ENCODE measurements around the gene EVI2A.

Gene EVI2A

DNA sequence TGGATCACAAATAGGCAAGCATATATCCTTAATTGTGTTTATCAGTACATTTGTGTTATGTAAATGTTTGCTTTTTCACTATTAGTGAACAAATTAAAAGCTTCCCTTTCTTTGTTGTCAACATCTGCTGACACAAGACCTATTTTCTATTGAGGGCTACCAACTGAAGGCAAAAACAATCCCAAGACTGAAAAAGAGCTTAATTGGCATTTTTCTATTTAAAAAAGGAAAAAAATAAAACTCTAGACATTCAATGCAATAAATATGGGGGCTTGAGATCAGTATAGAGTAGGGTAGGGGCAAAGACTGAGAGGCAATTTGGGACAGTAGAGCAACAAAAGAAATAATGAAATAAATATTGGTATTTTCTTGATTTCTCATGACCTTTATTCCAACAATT lies 48.6 kb downstream of the EVI2A start:
- DNase-seq: no peak

DNA sequence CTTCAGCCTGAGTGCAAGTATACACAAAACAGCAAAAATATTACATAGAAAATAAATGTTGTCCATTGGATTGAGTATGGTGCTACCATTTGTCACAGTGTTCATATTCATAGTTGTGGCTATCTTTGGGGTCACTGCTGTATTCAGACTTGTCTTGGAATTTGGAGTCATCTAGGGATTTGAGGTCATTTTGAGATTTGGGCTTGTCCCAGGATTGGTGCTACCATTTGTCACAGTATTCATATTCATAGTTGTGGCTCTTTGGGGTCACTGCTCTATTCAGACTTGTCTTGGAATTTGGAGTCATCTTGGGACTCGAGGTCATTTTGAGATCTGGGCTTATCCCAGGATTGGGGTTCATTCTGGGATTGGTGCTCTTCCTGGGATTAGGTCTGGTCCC lies 49.2 kb downstream of the EVI2A start:
- no peak for DNase-seq

DNA sequence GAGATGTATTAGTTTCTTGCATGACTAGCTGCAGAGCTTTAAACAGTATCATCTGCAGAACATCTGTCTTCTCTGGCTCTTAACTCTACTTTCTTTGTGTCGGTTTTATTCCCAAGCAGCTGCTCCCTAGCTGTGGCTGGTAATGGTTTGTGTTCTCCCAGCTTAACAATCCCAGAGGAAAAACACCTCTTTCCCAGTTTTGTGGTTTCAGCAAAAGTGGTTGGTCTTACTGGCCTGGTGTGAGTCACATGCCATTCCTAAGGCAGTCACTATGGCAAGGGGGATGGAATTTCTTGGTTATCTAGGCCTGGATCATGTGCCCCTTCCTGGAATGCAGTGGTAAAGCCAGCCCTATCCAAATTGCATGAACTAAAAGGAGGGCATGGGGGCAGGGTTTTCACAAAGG lies 51.8 kb downstream of the EVI2A start:
- no peak for DNase-seq

DNA sequence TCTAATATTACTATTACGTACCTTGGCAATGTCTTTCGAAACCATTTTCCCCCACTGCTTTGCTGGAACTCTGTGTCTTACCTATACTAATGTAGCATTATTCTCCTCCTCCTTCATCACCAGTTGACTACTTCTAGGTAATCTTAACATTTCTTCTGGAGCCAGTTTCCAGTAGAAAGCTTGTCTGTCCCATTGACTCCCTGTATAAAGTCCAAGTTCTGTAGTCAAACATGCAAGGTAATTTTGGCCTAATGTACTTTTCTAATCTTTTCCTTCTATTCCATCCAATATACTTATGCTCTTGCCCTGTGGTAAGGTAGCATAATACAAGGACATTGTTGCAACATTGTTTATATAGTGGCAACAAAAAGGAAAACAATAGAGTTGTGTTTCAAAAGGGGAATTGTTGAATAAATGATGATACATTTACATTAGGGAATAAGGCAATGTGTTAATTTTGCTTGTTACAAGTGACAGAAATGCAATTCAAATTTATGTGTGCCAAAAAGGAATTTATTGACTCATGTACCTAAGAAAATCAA lies 52.3 kb downstream of the EVI2A start:
- DNase-seq: no peak
